Mammary epithelial cell (primary cell): ENCODE results near the gene IFNAR2.

Experiments used
- CTCF ChIP-seq, 2 donors: IDR thresholded peaks in 1 of 2; conservative IDR thresholded peaks in 1 of 2; 2 replicates each; pipeline ENCODE4 v1.5.1; 2011 to 2012; ENCODE audit warnings: inconsistent platforms in 2 of 2, low read length in 2 of 2, mild to moderate bottlenecking in 2 of 2, control low read depth in 1 of 2, low read depth in 1 of 2; ENCODE audit not compliant: insufficient read depth in 1 of 2; ENCODE audit errors: extremely low read depth in 1 of 2
- EZH2 ChIP-seq: IDR thresholded peaks from 2 replicates; pipeline ENCODE4 v1.6.1; 2012; ENCODE audit warnings: low read length, inconsistent platforms, borderline replicate concordance

GRCh38 chr21:33246963-33247362, 17.2 kb downstream of the IFNAR2 start:
- TF ChIP-seq CTCF (conservative IDR thresholded peaks at IDR 0.05 in 1 of 2, IDR thresholded peaks at IDR 0.05 in 1 of 2; ENCODE audit: extremely low read depth in 1 of 2, insufficient read depth in 1 of 2, low read depth in 1 of 2, low read length in 2 of 2) (no peak), EZH2 (no peak)
